GM19025 (cell line): Measurements from ENCODE around the gene AHNAK2.
"Not testable (repeated sequence)": the region's sequence is repeated elsewhere in the genome, so short reads cannot be mapped to it uniquely, and the experiment has no call there.

Experiments
- ATAC-seq: cut with Tn5 transposase; IDR thresholded peaks from one replicate; pipeline ENCODE4 v1.9.1; 2021; ENCODE audit warnings: mild to moderate bottlenecking, low read depth, moderate library complexity; ENCODE audit not compliant: unreplicated experiment

The AHNAK2 gene

DNA sequence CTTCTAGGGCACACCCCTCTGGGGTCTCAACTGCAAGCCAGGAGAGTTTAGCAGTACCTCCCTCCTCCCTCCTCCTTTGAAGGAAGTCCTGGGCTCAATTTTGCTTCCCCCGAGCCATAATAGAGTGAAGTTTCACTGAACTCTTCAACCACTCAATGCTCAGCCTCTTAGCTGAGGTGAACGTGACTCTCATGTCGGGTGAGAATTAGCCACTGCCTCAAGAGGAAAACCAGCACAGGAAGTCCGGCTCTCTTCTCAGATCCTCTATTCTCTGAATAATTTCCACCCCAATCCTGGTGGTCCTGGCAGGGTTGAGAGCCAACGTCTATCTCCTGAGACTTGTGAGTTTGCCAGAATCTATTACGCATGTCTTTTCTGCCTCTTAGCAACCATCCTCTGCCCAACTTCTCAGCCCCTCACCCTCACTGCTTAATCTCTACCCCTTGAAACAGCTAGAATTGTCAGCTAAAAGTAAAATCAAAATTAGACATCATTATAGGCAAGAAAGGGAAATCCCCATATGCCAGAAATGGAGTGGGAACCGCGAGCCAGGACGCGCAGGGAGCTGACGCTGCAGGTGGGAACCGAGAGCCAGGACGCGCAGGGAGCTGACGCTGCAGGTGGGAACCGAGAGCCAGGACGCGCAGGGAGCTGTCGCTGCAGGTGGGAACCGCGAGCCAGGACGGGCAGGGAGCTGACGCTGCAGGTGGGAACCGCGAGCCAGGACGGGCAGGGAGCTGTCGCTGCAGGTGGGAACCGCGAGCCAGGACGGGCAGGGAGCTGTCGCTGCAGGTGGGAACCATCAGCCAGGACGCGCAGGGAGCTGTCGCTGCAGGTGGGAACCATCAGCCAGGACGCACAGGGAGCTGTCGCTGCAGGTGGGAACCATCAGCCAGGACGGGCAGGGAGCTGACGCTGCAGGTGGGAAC lies 73.3 kb downstream of the AHNAK2 start:
- not testable (repeated sequence) for ATAC-seq

DNA sequence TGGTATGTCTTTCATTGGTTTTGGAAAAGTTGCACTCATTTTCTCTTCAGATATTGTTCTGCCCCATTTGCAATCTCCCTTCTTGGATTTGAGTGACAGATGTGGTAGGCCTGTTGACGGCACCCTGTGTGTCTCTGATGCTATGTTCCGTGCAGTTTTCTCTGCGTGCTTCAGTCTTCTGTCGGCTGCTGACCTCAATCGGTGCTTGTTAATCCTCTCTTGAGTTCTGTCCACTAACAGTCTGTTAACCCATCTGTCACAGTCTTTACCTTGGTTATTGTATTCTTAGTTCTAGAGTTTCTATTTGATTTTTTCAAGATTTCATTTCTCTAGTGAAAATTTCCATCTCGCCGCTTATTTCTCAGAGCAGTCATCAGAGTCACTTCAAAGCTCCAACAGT lies 74.2 kb downstream of the AHNAK2 start:
- ATAC-seq, result no peak

DNA sequence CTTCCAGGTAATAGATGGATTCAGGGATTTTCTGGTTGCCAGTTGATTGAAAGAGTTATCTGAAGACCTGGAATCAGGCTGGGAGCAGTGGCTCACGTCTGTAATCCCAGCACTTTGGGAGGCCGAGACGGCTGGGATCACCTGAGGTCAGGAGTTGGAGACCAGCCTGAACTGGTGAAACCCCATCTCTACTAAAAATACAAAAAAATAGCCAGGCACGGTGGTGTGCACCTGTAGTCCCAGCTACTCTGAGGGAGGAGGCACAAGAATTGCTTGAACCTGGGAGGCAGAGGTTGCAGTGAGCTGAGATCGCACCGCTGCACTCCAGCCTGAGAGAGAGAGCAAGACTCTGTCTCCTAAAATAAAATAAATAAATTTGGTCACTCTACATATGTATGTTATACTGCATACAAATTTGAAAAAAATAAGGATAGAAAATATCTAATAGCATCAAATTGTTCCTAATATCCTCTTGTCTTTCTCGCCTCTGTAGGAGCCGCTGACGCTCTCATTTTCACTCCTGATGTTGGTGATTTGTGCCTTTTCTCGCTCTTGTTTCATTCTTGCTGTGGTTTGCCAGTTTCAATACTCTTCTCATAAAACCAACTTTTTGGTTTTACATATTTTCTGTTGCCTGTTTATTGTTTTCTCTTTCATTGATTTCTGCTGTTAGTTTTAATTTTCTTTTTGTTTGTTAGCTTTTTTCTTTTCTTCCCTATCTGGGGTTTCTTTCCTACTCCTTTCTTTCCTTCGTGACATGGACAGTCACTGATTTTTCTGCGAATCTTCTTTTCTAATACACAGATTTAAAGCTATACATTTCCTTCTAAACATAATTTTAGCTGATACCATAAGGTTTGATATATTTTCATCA lies 77.3 kb downstream of the AHNAK2 start:
- ATAC-seq, result no peak

DNA sequence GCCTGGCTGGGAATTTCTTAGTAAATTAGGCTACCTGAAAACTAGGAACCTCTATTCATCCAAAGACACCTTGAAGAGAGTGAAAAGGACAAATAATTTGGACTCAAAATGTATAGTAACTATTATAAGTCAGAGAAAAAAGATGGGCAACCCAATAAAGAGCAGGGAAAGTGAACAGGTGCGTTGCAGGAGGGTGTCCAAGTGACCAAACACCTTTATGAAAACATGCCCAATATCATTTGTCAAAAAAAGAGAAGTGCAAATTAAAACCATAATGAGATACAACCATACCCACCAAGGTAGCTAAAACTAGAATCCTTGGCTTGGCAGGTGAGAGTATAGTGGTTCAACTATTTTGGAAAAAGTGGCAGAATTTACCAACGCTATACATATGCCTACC lies 78.4 kb downstream of the AHNAK2 start:
- ATAC-seq, result no peak

DNA sequence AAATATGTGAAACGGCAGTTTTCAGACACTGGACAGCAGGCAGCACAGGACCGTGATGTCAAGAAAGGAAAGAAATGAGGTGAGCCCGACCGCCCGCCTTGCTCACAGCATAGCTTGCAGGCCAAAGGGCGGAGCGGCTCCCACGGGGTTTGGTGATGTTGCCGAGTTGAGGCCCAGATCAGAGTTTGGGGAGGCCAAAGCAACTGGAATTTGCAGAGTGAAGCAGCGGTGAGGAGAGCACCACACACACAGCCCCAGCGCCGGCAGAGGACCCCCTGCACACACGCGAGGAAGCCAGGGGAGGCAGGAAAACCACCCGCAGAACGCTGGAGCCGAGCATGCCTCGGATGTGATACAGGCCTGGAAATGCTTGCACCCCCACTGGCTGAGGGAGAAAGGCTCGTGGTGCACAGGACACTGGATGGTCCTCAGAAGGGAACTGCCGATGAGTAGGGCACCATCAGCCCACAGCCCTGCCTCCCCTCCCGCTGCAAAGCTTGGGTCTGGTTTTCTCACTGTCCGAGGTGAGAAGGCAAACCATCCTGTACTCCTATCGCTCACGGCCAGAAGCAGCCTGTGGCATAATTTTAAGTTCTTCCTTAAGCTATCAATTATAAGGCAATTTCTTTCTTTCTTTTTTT lies 79.2 kb downstream of the AHNAK2 start:
- no peak for ATAC-seq

DNA sequence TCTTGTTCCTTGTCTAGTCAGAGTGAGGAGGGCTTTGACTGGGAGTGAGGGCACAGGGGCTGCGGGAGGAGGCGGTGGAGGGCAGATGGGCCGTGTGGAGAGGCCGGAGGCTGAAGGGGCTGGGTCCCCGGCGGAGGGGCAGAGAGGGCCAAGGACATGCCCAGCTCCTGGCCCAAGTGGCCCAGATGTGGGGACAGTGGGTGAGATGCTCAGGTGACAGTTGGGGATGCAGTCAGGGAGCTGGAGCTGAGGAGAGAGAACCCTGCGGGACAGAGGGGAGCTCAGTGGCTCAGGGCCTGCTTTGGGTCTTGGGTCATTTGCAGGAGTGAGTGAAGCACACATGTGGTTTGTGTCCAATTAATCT lies 80.0 kb downstream of the AHNAK2 start:
- ATAC-seq, result no peak

DNA sequence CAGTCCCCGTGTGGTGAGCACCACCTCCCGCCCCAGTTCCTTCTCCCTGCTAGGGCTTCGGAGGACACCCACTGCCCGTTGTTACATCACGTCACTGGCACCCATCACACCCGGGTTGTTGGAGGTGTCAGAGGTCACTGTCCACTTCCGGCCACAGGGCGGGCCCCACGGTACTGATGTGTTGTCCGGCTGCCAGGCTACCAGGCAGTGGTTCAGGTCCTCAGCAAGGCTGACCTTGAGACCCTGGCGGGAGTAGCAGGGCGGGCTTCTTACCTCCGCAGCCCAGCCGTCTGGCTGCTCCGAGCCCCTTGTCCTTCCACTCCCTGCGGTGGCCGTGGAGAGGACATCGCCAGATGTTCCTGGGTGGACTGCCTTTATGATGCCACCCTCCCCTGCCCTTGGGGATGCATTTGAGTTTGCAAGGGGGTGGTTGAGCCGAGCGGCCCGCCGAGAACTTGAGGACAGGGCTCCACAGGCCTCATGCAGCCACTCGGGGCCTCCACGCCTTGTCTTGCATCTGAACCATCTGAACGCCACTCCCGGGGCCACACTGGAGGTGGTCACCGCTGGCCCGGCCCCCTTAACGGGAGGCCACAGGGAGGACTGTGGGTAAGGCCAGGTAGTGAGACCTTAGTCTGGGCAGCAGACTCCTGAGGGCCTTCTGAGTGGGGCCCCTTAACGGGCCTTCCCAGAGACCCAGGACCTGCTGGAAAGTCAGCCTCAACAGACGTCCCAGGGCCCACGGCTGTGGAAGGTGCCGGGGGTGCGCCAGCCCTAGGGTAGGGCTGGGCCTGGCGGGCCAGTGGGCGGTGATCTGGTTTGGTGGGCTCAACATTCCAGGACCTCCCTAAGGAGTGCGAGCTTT lies 80.6 kb downstream of the AHNAK2 start:
- no peak for ATAC-seq

DNA sequence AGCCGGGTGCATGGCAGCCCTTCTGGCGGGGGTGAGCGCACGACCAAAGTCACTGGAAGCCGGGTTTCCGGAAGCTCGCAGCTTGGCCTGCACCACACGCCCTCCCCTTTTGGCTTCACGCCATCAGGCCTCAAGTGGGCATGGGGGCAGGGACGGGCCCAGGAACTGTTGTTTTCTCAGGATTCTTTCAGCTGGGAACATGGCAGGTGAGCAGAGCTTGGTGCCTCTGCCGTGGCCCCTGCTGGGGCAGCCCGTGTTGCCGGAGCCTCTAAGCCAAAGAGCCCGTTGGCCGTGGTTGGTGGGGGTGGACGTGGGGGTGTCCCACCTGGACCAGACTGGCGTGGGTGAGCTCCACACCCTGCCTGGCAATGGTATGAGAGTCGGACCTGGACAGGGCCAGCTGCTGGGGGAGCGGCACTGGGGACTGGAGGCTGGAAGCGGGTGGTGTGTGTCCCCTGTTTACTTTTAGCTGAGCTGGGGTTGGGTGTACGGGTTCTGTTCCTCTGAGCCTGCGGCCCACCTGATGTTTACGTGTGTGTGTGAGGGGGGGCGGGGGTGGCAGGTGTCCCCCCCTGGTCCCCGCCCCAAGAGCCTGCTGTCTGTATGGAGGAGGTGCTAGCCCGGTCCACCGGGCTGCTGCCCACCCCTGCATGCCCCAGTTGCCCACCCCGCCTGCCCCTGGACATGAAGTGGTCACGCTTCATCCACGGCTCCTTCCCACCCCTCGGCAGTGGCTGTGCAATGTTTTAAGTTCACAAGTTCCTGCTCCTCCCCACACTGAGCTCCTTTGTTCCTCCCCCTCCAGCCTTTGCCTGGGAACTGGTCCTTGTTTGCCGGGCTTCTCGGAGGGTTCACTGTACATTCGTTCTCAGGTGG lies 82.2 kb downstream of the AHNAK2 start:
- ATAC-seq, result no peak

DNA sequence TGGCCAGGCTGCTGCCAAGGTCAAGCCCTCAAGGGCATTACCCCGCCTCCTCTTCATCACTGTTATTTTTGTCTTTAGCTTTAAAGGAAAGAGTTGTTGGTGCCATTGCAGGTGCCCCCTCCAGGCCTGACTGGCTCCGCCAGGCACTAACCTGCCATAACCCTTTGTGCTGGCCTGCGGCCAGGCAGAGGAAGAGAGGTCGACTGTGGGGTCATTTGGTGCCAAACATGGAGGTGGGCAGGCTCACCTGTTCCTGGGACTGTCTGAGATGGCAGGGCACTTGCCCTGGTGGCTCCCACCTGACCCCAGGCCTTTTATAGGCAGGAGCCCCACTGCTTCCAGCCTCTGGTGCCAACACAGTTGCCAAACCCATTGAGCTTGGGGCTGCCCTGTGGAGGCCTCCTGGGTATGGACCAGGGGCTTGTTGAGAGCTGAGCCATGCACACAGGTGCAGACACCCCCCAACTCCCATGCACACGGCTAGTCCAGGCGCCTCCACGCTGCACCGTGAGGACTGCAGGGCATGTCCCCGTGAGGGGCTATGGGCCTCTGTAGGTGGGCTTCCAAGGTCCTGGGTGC lies 82.9 kb downstream of the AHNAK2 start:
- ATAC-seq, result no peak

DNA sequence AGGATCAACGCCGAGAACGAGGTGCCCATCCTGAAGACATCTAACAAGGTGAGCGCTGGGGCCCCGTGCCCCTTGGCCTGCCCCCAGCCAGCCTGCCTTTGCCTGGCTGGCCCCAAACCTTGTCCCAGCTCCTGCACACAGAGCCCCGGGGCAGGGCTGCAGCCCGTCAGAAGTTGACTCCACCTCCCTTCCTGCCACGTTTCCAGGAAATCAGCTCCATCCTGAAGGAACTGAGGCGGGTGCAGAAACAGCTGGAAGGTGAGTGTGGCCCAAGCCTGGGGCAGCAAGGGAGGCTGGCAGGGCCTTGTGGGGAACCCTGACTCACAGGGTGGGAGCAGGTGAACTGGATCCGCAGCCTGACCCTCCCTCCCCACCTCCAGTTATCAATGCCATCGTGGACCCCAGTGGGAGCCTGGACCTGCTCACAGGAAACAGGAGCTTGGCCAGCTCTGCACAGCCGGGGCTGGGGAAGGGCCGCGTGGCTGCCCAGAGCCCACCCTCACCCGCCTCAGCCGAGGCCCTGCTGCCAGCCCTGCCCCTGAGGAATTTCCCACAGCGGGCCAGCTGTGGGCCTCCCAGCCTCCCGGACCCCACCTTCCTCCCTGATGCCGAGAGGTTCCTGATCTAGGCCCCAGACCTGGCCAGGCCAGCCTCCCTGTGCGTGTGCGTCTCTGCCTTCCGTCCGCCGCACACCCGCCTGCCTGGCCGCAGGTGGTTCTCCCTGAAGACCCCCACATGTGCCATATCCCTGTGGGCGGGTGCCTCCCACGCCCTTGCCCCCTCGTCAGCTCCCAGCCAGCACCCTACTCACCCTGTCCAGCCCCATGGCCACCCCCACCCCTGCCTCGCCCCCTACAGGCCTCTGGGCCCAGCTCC lies 83.6 kb downstream of the AHNAK2 start:
- no peak for ATAC-seq

DNA sequence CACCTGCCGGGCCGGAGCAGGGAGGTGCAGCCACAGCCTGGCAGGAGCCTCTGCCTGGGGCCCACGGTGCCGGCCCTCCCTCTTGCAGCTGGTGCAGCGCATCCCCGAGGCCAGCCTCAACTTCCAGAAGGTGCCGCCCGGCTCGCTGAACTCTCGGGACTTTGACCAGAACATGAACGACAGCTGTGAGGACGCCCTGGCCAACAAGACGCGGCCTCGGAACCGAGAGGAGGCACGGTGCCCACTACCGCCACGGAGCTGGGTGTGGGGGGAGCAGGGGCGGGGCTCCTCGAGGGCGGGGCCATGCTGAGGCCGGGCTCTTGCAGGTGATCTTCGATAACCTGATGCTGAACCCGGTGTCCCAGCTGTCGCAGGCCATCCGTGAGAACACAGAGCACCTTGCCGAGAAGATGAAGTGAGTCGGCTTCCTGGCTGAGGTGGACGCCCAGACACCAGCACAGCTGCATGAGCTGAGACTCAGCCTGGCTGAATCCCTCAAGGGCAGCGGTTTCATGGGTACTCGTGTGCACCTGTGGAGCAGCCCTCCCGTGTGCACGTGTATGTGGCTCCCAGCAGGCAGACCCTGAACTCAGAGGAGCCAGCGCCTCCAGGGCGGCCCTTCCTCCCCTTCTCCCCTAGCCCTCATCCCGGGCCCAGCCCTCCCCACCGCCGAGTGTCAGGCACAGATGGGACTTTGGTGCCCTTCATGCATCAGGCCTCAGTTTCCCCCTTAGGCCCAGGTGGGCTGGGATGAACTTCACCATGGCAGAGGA lies 84.6 kb downstream of the AHNAK2 start:
- ATAC-seq, result no peak

DNA sequence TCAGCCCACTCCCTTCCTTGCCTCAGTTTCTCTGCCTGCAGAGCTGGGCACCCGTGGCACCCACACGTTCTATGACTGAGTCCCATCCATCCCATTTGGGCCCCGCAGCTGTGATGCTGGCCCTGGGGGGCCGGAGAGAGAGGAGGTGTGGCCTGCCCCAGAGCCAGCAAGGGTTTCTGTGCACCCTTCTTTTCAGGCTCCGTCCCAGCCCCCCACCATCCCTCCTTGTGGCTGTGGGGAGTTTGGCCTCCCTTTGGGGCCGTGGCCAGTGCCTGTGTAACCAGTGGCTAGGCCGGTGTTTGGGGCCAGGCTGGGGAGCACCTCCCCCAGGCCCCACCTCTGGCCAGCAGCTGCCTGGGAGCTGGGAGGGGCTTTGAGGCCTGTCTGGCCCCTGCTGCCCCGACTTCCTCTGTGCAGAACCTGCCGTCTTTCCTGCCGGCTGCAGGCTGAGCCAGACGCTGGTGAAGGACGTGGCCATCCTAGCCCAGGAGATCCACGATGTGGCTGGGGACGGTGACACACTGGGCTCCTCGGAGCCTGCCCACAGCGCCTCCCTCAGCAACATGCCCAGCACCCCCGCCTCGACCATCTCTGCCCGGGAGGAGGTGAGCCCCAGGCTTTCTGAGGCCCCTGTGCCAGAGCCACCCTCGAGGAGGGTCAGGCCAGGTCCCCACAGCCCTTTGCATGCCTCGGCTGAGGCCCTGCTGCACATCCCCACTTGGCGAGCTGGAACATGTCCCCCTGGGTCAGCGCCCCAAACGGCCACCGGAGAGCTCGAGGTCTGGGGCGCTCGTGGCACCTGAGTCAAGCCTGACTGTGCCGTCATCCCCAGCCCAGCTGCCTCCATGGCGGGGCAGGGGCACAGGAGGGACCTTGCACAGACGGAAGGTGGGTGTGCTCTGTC lies 85.4 kb downstream of the AHNAK2 start:
- ATAC-seq, result no peak

DNA sequence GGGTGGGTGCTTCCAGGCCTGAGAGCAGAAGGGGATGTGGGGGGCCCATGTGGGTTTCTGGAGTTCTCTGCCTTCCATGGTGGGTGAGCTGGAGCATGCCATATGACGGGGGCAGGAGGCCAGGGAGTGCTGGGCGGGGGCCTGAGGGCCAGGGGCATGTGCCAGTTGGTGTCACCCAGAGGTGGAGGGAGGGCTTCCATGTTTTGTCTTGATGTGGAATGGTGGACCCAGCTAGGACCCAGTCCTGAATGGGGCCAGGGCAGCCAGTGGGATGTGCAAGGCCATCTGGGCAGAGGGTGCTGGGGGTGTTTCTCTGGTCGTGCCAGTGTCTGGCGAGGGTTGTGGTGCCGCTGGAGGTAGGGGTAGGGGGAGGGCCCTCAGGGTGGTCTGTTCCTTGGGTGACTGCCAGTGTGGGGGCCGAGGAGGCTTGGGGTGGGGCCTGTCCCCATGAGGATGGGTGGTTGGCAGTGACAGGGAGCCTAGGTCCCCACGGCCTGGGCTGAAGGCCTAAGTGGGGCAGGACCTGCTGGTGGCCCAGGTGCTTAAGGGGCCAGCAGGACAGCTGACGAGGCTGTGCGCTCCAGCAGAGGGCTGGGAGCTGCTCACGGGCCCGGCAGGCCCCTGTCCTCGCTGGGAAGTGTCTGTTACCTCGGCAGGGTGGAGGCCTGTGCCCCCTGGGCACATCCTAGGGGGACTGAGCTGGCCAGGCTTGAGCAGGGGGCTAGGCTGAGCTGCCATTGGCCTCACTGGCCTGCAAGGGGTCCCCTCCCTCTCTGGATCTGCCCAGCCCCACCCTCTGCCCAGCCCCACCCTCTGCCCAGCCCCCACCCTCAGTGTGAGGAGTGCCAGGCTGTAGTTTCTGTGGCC lies 86.3 kb downstream of the AHNAK2 start:
- ATAC-seq, result no peak

DNA sequence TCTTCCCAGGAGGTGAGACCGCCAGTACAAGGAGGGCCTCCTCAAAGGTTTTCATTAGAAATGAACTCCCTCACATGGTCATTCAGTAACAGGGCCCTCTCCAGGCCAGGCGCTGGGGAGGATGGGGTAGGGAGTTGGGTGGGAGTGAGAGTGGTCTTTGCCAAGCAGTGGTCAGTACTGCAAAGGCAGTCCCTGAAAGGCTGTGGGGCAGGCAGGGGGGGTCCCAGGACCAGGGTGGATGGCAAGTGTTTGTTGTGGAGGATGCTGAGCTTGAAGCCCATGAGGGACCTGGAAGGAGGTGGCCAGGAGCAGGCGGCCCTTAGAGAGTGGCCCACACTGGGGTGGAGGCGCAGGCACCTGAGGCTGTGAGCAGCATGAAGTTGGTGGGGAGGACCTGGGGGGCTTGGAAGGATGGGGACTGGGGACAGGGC lies 87.0 kb downstream of the AHNAK2 start:
- no peak for ATAC-seq

DNA sequence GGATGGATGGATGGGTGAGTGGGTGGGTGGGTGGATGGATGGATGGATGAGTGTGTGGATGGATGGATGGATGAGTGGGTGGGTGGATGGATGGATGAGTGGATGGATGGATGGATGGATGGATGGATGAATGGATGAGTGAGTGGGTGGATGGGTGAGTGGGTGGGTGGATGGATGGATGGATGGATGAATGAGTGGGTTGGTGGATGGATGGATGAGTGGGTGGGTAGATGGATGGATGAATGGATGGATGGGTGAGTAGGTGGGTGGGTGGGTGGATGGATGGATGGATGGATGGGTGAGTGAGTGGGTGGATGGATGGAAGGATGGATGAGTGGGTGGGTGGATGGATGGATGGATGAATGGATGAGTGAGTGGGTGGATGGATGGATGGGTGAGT lies 87.9 kb downstream of the AHNAK2 start:
- ATAC-seq, result not testable (repeated sequence)
